GM21576 (cell line): ENCODE results near the gene OR2V1.

Source experiments
- ATAC-seq: cut with Tn5 transposase; IDR thresholded peaks from one replicate; pipeline ENCODE4 v1.9.1; 2021; ENCODE audit warnings: mild to moderate bottlenecking, moderate library complexity; ENCODE audit not compliant: unreplicated experiment

The OR2V1 gene

DNA sequence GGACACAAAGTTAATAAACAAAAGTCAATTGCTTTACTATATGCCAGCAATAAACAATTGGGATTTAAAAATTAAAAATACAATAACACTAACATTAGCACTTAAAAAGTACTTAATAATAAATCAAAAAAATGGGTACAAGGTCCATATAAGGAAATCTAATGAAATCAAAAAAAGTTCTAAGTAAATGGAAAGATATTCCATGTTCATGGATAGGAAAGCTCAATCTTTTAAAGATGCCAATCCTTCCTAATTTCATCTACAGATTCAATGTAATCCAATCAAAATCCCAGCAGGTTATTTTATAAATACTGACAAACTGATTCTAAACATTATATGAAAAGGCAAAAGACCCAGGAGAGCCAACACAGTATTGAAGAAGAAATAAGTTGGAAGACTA lies 49.0 kb downstream of the OR2V1 start:
- ATAC-seq: no peak

DNA sequence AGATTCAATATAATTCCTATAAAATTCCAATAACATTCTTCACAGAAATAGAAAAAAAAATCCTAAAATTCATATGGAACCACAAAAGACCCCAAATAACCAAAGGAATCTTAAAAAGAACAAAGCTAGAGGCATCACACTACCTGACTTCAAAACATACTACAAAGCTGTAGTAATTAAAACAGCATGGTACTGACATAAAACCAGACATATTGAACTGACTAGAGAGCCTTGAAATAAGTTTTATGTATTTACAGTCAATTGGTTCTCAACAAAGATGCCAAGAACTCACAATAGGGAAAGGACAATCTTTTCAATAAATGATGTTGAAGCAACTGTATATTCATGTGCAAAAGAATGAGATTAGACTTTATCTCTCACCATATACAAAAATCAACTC lies 54.0 kb downstream of the OR2V1 start:
- no peak for ATAC-seq
